Activated CD4-positive, alpha-beta T cell treated with anti-CD3 and anti-CD28 coated beads, Interleukin-2, amount 50 U/mL, for 1 hour (primary cell): ENCODE data around the gene BPIFB4.

ENCODE experiments used
- DNase-seq: peaks from one replicate; pipeline ENCODE4 v3.0.0-alpha.2; 2020

The BPIFB4 gene

DNA sequence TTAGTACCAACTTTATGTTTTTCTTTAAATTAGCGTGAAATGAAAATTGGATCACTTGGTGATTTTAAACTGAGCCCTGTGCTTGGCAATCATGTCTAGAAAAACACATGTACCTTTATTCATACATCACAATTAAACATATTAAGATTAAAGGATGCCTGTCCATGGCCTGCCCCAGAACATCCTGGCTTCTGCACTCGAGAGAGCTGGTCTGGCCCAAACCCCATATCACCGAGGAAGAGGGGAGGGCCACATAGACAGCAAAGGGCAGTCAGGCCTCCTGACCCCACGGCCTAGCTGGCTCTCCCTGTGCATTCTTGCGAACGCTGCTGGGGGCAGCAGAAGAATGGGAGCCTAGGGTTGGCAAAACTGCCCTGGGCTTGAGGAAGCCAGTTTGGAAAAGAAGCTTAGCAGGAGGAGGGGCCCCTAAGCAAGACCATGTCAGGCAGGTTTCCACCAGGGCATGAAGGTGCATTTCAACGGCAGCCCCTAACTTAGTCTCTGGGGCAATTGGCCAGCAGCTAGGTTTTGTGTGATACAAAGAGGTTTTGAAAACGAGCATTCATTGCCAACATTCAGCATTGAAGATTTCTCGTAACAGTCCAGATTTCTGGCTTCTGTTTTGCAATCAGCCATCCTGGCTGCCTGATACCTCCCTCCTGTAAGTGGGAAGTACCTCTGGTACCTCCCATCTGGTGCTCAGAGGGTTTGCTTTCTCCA, 17.2 kb upstream of the BPIFB4 start:
- DNase-seq: no peak

DNA sequence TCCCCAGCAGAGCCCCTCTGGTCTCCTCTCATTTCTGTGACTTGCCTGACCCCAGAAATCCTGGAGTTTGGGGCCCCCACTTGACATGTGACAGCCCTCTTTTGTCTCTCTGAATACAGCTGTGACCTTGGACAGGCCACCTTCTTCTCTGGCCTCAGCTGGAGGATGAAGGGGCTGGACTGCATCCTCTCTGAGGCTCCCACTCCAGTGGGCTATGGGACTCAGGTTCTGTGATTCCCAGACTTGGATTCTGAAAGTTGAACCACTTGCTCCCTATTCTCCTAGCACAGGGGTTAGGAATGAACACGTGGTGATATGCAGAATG, 16.7 kb upstream of the BPIFB4 start:
- DNase-seq: no peak

DNA sequence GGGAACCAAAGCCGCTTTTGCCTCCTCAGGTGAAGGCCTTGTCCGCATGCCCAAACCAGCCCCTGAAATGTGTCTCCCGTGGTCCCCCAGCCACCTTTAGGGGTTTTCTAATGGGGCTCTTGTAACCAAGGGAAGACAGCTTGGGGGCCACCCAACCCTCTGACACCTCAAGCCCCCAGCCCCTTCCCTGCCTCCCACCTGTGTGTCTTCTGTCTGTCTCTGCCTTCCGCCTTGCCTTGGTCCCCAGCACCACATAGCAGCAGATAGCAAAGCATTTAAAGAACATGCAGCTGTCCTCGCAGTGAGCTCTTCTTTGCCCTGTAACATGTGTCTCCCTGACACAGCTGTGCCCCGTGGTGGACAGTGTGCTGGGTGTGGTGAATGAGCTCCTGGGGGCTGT, 16.2 kb upstream of the BPIFB4 start:
- DNase-seq: no peak

DNA sequence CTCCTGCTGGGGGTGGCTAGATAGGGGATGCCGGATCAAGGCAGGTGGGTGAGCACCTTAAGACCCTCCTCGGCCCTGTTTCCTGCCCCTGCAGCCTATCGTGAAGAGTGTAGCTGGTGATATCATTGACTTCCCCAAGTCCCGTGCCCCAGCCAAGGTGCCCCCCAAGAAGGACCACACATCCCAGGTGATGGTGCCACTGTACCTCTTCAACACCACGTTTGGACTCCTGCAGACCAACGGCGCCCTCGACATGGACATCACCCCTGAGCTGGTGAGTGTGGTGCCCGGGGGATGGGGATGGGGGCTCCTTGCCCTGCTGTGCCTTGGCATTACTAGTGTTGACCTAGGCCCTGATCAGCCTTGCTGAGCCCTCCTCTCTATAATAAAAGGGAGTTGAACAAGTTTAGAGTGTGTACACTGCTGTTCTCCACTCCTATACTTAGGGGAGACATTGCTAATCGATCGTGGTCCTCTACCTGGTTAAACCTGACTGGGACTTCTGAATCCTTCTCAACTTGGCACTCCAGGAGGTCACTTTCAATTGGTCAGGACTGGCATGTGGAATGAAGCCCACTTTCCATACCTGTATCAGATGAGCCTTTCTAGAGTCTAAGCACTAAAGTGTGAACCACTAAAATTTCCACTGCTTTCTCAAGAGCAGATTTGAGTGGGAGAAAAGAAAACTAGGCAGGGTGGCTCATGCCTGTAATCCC, 14.7 kb upstream of the BPIFB4 start:
- DNase-seq: no peak

DNA sequence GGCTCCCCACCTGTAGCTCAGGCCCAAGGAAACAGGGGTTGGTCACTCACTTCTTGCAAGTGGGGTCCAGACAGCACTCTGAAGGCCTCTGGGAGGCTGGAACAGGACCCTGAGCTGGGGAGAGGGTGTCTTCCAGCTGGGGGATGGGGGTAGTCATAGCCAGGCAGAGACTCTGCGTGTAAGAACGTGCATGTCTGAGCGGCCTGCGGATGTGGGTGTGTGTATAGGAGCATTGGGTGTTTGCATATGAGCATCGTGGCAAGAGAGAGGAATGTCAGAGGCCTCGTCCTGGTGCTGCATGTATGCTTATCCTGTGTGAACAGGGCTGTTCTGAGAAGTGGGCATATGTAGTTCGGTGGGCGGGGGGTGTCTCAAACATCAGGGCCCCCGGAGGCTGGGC, 13.7 kb upstream of the BPIFB4 start:
- DNase-seq: no peak

DNA sequence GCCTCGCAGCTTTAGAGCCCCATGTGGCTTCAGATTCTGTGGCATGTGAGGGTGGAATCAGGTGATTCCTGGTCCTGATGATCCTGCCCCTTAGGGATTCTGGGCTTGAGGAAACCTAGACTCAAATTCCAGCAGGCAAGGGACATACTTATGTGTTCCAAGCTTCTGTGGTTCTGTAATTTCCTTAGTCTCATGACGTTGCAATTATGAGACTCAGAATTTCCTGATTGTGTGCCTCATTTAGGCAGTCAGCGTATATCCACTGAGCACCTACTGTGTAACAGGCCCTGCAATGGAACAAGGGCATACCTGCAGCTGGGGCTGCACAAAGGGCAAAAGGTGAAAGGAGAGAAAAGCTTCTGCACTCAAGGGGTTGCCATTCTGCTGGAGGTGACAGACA, 11.6 kb upstream of the BPIFB4 start:
- DNase-seq: no peak

DNA sequence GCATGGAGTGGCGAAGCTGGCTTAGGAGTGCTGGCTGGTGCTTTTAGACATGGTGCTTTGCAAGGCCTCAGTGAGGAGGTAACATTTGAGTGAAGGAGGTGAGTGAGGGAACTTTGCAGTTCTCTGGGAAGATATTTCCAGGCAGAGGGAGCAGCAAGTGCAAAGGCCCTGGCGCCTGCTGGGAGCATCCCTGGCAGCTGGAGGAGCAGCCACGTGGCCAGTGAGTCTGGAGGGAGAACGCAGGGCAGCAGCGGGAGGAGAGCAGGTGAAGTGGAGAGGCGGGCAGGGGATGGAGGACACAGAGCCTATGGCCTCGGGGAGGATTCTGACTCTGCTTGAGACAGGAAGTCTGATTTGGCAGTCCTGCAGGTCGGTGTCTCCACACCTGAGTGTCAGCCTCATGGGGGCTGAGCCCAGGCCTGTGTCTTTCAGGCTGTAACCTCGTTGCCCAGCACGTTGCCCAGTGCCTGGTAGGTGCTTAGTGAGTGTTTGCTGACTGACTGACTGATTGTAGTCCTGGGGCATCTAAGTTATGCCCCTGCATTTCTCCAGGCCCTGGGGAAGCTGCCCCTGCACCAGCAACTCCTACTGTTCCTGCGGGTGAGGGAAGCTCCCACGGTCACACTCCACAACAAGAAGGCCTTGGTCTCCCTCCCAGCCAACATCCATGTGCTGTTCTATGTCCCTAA, 11.0 kb upstream of the BPIFB4 start:
- DNase-seq: no peak

DNA sequence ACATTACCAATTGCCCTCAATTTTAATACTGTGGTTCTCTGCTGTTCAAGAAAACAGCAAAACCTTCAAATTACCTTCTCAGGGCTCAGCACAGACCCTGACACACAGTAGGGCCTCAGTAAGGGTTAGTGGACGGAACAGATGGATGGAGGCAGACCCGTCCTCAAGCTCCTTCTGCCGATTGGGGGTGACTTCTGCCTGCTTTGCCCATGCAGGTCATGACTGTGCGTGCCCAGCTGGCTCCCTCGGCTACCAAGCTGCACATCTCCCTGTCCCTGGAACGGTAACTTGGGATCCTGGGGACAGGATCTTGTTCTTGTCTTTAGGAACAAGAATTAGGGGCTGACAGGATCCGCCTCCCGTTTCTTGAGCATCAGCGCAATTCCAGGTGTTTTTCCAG, 9.8 kb upstream of the BPIFB4 start:
- no peak for DNase-seq

DNA sequence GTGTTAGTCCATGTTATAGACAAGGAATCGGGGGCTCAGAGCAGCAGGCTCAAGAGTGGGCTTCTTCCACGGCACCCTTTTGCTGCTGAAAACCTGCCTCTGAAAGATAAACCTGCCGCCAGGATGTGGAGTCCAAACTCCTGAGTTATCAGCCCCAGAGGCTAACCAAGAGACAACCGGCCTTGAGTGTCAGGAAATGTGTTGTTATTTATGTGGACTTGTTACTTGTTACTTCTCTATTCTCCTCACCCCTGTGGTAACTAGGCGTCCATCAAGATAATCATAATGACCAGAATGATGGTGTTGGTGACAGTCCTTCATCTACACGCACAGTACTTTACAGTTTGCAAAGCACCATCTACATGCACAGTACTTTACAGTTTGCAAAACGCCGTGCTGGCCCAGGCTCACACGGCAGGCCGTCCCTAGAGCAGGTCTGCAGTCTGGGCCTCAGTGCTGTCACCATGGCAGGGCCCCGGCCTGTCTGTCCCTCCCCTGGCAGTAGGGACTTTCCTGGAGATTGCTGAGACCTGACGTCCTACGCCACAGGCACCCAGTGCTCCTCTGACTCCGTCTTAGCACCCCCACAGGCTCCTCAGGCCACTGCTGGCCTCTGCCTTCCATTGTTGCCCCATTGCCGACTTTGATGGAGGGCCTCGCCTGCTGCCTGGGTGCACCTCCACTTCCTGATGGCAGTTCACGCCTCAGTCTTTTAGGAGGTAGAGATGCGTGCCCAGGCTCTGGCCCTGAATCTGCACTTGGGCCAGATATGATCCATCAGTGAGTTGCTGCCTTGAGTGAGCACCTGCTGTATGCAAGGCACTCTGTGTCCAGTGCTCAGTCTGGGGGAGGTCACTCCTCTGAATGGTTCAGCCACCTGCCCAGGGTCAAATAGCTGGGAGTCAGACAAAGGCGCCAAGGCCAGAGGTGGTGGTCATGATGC, 9.1 kb upstream of the BPIFB4 start:
- DNase-seq: no peak

DNA sequence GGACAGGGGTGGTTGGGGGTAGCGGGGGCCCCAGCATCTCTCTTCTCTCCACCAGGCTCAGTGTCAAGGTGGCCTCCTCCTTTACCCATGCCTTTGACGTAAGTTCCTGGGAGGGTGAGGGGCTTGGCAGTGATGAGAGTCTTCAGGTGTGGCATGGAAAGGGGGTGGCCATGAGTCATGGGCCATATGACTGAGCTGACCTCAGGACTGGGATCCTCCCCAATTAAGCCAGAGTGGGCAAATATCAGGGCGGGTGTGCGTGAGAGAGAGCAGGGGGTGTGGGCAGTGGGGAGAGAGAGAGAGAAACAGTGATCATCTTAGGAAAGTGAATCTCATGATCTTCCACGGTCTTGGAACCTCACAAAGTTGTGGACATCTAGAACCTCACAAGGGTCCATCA, 8.2 kb upstream of the BPIFB4 start:
- no peak for DNase-seq

DNA sequence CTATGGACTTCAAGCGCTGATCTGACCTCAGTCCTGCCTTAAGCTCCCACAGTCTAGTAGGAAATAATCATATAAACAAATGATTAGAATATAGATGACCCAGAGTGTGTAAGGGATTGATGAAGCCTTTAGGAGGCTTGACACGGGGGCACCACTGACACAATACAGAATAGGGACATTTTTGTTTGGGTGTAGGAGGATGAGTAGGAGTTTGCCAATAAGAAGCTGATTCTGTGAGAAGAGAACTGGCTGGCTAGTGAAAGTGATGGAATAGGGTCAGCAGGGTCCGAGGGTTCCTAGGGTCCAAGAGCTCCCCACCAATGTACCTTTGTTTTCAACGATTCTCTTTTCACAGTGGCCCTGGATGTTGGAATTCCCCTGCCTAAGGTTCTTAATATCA, 7.1 kb upstream of the BPIFB4 start:
- DNase-seq: no peak

DNA sequence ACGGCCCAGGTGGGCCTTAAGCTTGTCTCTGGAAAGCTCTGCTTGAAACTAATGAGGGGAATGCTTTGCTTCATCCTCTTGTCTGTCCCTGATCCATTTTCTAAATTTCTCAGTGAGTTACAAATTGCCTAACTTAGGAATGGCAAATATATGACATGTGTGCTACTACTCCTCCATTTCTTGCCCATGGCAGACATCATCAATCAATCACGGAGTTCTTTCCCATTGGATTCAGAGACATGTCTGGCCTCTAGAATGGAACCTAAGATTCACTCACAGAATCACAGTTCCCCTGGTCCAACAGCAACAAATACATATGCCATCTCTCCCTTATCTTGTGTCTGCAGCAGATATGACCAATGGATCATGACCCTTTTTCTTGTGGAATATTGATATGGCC, 6.6 kb upstream of the BPIFB4 start:
- no peak for DNase-seq

DNA sequence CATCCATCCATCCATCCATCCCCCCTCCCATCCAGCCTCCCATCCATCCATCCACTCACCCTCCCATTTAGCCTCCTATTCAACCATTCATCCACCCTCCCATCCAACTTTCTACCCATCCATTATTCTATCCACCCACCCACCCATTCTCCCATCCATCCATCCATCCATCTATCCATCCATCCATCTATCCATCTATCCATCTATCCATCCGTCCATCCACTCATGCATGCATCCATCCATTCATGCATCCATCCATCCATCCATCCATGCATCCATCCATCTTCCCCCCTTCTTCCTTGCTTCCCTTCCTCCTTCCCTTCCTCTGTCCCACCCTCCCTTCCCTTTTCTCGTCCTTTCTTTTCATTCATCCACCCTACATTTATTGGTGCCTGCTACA, 4.8 kb upstream of the BPIFB4 start:
- no peak for DNase-seq

DNA sequence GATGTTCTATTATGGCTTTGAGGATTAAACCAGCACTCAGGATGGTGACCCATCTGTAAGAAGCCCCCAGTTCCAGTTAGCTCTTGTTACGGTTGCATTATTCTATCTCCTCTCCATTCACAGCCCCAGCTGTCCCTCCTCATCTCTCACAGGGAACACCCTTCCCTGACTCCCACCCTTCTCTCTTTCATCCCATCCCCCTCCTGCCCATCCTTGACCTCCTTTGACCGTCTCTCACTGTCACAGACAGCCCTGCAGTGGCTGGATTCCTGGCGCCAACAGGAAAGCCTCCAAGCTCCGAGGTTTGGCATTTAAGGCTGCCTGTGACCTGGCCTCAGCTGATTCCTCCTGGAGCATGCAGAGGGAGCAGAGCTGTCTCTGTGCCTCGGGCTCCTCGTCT, 4.2 kb upstream of the BPIFB4 start:
- no peak for DNase-seq

DNA sequence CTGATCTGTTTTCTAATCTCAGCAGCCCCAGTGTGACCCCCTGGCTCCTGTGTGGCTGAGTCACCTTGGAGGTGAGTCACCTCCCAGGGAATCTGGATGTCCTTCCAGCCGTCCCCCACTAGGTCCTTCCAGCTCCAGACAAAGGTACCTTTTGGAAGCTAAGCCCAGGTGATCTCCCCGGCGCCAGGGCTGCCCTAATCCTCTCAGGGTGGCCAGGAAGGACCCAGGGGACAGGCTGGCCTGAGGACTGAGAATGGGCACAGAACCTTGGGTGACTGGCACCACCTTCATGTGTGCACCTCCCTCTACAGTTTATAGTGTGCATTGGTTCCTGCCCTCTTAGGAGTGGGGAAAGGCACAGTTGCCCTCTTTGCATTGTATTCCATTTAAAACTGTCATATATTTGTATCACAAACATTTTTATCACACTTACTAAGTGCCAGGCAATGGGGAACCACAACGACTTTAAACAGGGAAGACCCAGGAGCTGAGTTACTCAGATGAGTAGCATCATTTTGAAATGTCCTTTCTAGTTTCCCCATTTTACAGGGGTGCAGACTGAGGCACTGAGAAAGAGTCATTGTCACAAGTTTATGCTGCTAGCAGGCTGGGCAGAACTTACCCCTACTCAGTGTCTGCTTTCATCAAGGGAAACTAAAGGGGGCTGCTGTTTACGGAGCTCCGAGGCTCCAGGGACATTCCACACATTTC, 2.6 kb upstream of the BPIFB4 start:
- DNase-seq: no peak

DNA sequence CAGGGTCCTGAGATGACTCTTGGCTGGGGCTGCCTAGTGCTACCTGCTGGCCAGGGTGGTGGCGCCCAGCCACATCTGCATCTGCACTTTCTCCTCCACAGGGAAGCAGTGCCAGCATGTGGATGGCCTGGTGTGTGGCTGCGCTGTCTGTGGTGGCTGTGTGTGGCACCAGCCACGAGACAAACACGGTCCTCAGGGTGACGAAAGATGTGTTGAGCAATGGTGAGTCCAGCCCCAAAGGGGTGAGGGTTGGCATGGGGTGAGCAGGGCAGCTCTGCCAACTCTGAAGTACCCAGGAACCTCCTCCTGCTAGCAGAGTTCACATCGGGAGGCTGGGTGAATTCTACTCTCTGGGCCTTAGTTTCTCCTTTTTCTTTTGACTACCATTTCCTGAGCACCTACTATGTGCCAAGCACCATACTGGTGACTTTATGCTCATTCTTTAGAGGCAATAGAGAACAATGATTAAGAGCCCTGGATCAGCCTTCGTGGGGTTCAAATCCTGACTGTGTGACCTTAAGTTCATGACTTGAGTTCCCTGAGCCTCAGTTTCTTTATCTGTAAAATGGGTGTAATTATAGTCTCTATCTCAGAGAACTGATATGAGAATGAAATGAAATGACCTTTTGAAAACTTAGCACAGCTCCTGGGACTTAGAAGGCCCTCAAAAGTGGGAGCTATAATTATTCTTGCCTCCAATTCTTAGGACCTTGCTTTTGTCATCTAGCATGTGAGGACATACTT, 2.1 kb downstream of the BPIFB4 start:
- DNase-seq: no peak

DNA sequence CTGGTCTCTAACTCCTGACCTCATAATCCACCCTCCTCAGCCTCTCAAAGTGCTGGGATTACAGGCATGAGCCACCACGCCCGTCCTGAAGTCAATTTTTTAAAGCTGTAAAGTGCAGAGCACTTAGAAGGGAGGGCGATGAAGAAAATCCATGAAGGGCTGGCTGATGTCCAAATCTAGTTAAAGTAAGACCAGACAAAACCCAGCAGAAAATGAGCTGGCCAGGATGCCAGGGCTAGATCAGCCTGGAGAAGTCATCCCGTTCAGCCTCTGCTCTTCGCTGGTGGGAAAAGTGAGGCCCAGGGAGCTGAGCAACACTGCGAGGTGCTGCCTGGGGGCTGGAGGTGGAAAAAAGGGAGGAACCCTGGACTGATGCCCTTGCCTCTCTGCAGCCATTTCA, 3.1 kb downstream of the BPIFB4 start:
- DNase-seq: no peak

DNA sequence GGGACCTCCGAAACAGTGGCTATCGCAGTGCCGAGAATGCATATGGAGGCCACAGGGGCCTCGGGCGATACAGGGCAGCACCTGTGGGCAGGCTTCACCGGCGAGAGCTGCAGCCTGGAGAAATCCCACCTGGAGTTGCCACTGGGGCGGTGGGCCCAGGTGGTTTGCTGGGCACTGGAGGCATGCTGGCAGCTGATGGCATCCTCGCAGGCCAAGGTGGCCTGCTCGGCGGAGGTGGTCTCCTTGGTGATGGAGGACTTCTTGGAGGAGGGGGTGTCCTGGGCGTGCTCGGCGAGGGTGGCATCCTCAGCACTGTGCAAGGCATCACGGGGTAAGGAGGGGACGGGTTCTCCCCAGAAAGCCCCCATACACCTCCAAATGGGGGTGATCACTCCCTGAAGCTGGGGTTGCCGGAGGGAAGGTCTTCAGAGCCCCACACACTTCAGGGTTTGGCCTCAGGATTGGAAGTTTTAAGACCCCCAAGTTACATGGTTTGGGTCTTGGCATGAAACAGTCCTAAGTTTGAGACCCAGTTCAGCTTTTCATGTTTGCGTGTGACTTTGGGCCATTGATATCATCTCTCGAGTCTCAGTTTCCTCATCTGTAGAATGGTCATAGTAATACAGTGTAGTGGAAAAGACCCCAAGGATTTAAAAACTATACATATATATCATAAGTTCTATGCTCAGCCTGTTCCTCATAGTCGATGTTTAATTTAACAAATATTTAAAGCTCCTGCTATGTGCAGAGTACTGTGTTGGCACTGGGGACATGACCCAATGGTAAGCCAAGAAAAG, 4.3 kb downstream of the BPIFB4 start:
- DNase-seq: no peak

DNA sequence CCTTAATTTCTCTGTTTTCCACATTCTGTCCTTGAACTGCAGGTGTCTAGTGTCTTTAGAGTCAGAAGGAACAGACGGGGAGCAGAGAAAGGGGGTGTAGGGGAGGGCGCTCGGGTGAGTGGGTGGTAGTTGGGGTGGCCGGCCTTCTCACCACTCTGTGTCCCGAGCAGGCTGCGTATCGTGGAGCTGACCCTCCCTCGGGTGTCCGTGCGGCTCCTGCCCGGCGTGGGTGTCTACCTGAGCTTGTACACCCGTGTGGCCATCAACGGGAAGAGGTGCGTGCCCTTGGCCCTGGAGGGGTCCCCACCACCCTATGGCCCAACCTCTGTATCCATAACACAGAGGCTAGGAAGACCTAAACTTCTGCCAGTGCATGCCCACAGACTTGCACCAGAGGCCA, 5.3 kb downstream of the BPIFB4 start:
- DNase-seq: no peak

DNA sequence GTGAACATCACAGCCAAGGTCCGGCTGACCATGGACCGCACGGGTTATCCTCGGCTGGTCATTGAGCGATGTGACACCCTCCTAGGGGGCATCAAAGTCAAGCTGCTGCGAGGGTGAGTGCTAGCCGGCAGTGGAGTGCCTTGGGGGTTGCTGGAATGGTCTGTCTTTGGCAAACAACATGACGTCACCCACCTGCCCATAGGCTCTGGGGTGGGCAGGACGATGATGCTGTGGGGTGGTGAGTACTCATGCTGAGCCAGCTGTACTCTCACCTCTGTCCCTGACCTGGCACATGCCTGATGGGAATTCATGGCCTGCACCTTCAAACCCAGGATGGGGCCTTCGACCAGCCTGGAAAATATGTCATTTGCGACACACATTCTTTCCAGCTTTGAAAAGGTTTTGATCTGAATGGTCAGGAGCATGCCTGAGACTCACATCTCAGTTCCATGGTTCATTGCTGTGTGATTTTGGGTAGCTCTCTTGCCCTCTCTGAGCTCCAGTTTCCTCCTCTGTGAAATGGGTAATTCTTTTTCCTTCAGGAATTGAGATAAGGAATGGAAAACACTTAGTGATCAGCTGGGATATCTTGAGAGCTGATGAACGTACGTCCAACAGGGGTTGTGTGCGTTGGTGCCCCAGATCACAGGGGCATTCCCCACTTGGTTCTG, 6.7 kb downstream of the BPIFB4 start:
- DNase-seq: no peak
